GM12801 (cell line): ENCODE measurements around the gene UBE2G2.

Experiments
- CTCF ChIP-seq: IDR thresholded peaks from one replicate; pipeline ENCODE4 v1.5.1; 2011; ENCODE audit warnings: control low read depth; ENCODE audit not compliant: insufficient read length; ENCODE audit errors: extremely low read depth

The UBE2G2 gene

GRCh38 chr21:44735821-44736220 is 65.8 kb downstream of the UBE2G2 start:
- no peak for TF ChIP-seq CTCF

- TF ChIP-seq CTCF, result no peak
Observed at GRCh38 chr21:44734841-44735240, 66.8 kb downstream of the UBE2G2 start.

GRCh38 chr21:44734026-44734745 is 67.4 kb downstream of the UBE2G2 start:
- TF ChIP-seq CTCF, result no peak

GRCh38 chr21:44732956-44733355 is 68.7 kb downstream of the UBE2G2 start:
- TF ChIP-seq CTCF, result no peak

- TF ChIP-seq CTCF, result no peak
Observed at GRCh38 chr21:44732263-44732662, 69.4 kb downstream of the UBE2G2 start.

- no peak for TF ChIP-seq CTCF
Observed at GRCh38 chr21:44730951-44731579, 70.6 kb downstream of the UBE2G2 start.

GRCh38 chr21:44730028-44730395 is 71.6 kb downstream of the UBE2G2 start:
- no peak for TF ChIP-seq CTCF
